Type B pancreatic cell (in vitro differentiated cells): ENCODE measurements around the gene PNMA1. TPM values are rescaled to one million over a fixed set of nuclear protein-coding genes. Genes with fewer than 3 reads are reported as not detected.

Experiments
- DNase-seq: peaks from one replicate; pipeline ENCODE4 v3.0.0; 2021; ENCODE audit warnings: mixed read lengths; ENCODE audit not compliant: unreplicated experiment; ENCODE audit errors: extremely low spot score
- H3K27ac Mint-ChIP-seq: 2 replicates; pipeline ENCODE4 v1.8.0; 2021; ENCODE audit warnings: mild to moderate bottlenecking, mixed read lengths
- H3K27me3 Mint-ChIP-seq: 2 replicates; pipeline ENCODE4 v1.8.0; 2021; ENCODE audit warnings: mixed read lengths
- H3K36me3 Mint-ChIP-seq: 2 replicates; pipeline ENCODE4 v1.8.0; 2021; ENCODE audit warnings: mixed read lengths
- H3K4me1 Mint-ChIP-seq: one replicate; pipeline ENCODE4 v1.8.0; 2021; ENCODE audit warnings: mixed read lengths; ENCODE audit not compliant: unreplicated experiment
- H3K4me3 Mint-ChIP-seq: 2 replicates; pipeline ENCODE4 v1.8.0; 2021; ENCODE audit warnings: mild to moderate bottlenecking, mixed read lengths
- H3K9me3 Mint-ChIP-seq: 2 replicates; pipeline ENCODE4 v1.8.0; 2021; ENCODE audit warnings: mixed read lengths
- CTCF ChIP-seq: fragments of 200-600 bp; sonication (generic); conservative IDR thresholded peaks from 2 replicates; pipeline ENCODE4 v1.5.0; 2021; ENCODE audit warnings: antibody characterized with exemption, mild to moderate bottlenecking
- total RNA-seq: library from RNA; stranded (reverse); gene quantifications from 2 replicates; pipeline ENCODE4 v1.2.1, GENCODE V29; 2021; ENCODE audit warnings: low replicate concordance

Gene PNMA1
- total RNA-seq, 1 donor from 2014 or later = 64.8 TPM

DNA sequence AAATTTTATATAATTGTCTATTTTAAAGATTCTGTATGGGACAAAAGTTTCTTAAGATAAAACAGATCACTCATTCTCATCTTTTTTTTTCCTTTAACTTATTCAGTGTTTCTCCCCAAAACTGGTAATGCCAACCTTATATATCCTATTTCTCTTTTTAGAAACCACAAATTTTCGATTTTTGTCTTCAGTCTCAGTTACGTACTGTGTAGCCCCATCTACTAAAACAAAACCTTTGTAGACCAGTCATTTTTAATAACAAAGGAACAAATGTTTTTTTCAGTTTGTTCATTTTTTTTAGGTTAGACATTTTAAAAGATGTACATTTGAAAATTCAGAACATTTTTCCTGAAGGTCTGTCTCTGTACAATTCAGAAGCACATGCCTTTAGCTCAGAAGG lies 18.2 kb downstream of the PNMA1 start:
- Mint-ChIP-seq H3K4me1 (no peaks in the 10 kb centered on the region), H3K27me3 (no peaks in the 10 kb centered on the region), H3K36me3 (peaks cover 11% of the 10 kb centered on the region), H3K4me3 (no peak overlapping the region), H3K27ac (no peak overlapping the region), H3K9me3 (no peaks in the 10 kb centered on the region)
- no peak for DNase-seq
- TF ChIP-seq CTCF = no peak

GRCh38 chr14:73695082-73695481 lies 19.1 kb downstream of the PNMA1 start:
- Mint-ChIP-seq H3K4me1 (no peaks in the 10 kb centered on the region), H3K36me3 (peaks cover 15% of the 10 kb centered on the region)

DNA sequence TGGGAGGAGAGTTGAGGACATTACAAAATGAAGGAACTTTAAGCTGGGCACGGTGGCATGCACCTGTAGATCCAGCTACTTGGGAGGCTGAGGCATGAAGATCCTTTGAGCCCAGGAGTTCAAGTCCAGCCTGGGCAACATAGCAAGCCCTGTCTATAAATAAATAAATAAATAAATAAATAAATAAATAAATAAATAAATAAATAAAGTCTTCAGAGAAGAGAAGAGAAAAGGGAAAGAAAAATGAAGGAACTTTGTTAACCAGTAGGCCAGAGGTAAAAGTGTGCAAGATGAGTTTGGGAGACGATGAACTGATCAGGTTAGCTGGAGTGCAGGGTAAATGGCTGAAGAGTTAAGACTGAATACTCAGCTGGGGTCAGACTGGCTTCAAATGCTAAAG lies 20.1 kb downstream of the PNMA1 start:
- no peak for DNase-seq
- TF ChIP-seq CTCF = no peak
- H3K9me3 Mint-ChIP-seq = no peaks in the 10 kb centered on the region
- H3K36me3 Mint-ChIP-seq = peaks cover 15% of the 10 kb centered on the region
- no peak overlapping the region for H3K27ac Mint-ChIP-seq
- no peaks in the 10 kb centered on the region for H3K27me3 Mint-ChIP-seq
- H3K4me3 Mint-ChIP-seq = no peak overlapping the region
- H3K4me1 Mint-ChIP-seq = no peaks in the 10 kb centered on the region

More at GRCh38 chr14:73695082-73695481, 19.1 kb downstream of the PNMA1 start:
- Mint-ChIP-seq H3K27me3 (no peaks in the 10 kb centered on the region), H3K9me3 (no peaks in the 10 kb centered on the region), H3K27ac (no peak overlapping the region), H3K4me3 (no peak overlapping the region)
- TF ChIP-seq CTCF = no peak
- DNase-seq = no peak

GRCh38 chr14:73686901-73687300 lies 27.3 kb downstream of the PNMA1 start:
- DNase-seq = no peak
- H3K27me3 Mint-ChIP-seq = no peaks in the 10 kb centered on the region
- TF ChIP-seq CTCF = no peak
- no peak overlapping the region for H3K4me3 Mint-ChIP-seq
- no peak overlapping the region for H3K27ac Mint-ChIP-seq
- H3K4me1 Mint-ChIP-seq = no peaks in the 10 kb centered on the region
- H3K9me3 Mint-ChIP-seq = no peaks in the 10 kb centered on the region
- peaks cover 15% of the 10 kb centered on the region for H3K36me3 Mint-ChIP-seq

- Mint-ChIP-seq H3K9me3 (no peaks in the 10 kb centered on the region), H3K27me3 (no peaks in the 10 kb centered on the region), H3K4me3 (no peak overlapping the region), H3K36me3 (peaks cover 10% of the 10 kb centered on the region), H3K4me1 (no peaks in the 10 kb centered on the region), H3K27ac (no peak overlapping the region)
- no peak for TF ChIP-seq CTCF
- no peak for DNase-seq
Observed at GRCh38 chr14:73685328-73685727, 28.9 kb downstream of the PNMA1 start.

DNA sequence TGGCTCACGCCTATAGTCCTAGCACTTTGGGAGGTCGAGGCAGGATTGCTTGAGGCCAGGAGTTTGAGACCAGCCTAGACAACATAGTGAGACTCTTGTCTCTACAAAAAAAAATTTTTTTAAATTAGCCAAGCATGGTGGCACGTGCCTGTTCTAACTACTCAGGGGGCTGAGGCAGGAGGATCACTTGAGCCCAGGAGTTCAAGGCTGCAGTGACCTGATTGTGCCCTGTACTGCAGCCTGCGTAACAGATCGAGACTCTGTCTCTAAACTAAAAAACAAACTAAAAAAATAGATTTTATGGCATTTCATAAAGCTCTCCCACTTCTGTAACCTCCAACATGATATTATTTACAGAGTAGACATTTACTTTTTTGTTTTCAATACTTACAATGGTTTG lies 29.6 kb downstream of the PNMA1 start:
- Mint-ChIP-seq H3K4me3 (no peak overlapping the region), H3K27ac (no peak overlapping the region), H3K36me3 (peaks cover 10% of the 10 kb centered on the region), H3K27me3 (no peaks in the 10 kb centered on the region), H3K9me3 (no peaks in the 10 kb centered on the region), H3K4me1 (no peaks in the 10 kb centered on the region)
- TF ChIP-seq CTCF = no peak
- DNase-seq = no peak
